GM18951 (cell line): Measurements from ENCODE around the gene MED14.

Experiments
- POLR2A ChIP-seq: IDR thresholded peaks from 4 replicates; pipeline ENCODE4 v1.6.1; 2011; ENCODE audit warnings: mild to moderate bottlenecking; ENCODE audit not compliant: insufficient read length, insufficient read depth; ENCODE audit errors: extremely low read depth
- in situ Hi-C: fragments of 300-500 bp; cut with MboI; formaldehyde crosslinking; loops from one replicate; pipeline ENCODE4 v1.12.0; 2022; ENCODE audit warnings: low sequenced_read_pairs, mixed read lengths, inconsistent platforms; ENCODE audit not compliant: unreplicated experiment

The MED14 gene

DNA sequence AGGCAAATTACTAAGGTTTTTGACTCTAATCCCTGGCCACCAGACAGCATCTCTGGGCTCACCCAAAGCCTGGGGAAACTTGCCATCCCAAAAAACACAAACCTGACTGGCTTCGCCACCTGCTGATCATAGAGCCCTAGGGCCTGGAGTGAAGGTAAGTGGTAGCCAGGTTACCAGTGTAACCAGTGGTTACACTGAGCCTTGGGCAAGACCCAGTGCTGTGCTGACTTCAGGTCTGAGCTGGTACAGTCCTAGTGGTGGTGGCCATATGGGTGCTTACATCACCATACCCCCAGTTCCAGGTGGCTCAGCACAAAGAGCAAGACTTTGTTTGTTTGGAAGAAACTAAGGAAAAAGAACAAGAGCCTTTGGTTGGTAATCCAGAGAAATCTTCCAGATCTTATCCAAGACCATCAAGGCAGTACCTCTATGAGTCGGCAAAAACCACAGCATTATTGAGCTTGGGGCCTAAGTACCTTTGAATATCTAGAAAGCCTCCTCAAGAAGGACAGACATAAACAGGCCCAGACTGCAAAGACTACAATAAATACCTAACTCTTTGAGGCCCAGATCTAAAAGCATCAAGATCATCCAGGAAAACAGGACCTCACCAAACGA, 13.7 kb downstream of the MED14 start:
- in situ Hi-C loops = no loop called here
- no peak for TF ChIP-seq POLR2A

DNA sequence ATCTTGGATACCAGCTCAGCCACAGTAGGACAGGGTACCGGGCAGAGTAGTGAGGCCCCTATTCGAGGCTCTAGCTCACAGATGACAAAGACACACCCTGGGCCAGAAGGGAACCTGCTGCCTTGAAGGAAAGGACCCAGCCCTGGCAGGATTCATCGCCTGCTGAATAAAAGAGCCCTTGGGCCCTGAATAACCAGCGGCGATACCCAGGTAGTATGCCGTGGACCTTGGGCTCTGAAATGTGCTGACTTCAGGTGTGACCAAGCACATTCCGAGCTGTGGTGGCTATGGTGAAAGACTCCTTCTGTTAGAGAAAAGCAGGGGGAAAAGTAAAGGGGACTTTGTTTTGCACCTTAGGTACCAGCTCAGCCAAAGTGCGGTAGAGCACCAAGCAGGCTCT, 14.6 kb downstream of the MED14 start:
- in situ Hi-C loops = no loop called here
- TF ChIP-seq POLR2A = no peak

DNA sequence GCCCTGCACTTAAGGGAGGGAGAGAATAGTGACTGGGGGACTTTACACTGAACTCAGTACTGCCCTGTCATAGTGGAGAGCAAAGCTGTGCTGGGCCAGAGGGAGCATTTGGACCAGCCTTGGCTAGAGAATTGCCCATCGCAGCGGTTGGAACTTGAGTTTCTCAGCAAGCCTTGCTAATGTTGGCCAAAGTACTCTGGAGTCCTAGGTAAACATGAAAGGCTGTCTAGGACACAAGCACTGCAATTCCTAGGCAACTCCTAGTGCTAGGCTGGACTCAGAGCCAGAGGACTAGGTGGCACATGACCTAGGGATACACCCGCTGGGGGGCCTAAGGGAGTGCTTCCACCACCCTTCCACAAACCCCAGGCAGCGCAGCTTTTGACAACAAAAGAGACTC, 15.0 kb downstream of the MED14 start:
- in situ Hi-C loops = no loop called here
- TF ChIP-seq POLR2A = no peak

DNA sequence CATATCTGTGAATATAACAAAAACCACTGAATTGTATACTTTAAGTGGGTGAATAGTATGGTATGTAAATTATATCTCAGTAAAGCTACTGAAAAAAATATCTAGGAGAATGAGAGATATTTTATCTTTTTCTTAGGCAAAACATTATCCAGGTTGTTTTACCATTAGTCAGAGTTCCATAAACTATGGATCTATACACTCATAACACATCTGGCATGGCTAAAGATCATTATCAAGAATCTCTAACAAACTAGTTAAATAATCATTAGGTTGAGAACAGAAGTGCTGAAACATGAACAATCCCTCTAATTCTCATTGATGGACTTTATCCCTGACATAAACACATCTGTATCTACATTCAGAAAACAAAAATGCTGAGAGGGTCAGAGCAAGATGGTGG, 15.6 kb downstream of the MED14 start:
- in situ Hi-C loops = no loop called here
- no peak for TF ChIP-seq POLR2A

DNA sequence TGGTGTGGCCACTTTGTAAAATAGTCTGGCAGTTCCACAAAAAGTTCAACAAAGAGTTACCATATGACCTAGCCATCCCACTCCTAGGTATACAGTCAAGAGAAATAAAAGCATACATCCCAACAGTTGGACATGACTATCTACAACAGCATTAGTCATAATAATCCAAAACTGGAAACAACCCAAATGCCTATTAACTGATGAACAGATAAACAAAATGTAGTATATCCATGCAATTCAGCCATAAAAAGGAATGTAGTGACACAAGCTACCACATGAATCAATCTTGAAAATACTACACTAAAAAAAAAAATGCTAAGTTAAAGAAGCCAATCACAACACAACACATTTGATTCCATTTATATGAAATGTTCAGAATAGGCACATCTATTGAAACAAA, 16.1 kb downstream of the MED14 start:
- TF ChIP-seq POLR2A = no peak
- in situ Hi-C loops = no loop called here

DNA sequence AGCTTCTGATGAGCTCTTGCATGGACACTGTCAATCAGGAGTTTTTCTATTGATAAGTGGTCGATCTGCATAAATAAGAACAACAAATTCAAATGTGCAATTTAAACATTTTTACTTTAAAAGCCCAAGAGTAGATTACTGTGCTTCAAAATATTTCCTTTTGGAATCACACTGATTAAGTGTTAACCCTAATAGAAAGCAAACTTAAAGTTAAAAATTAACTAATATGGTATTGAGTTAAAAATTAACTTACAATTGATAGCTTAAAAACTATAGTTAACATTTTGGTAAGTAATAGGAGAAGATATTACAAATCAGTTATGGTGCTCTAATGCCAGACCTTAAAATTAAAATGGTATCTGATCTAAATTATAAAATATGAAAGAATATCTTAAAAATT, 25.9 kb downstream of the MED14 start:
- in situ Hi-C loops = no loop called here
- TF ChIP-seq POLR2A = no peak

DNA sequence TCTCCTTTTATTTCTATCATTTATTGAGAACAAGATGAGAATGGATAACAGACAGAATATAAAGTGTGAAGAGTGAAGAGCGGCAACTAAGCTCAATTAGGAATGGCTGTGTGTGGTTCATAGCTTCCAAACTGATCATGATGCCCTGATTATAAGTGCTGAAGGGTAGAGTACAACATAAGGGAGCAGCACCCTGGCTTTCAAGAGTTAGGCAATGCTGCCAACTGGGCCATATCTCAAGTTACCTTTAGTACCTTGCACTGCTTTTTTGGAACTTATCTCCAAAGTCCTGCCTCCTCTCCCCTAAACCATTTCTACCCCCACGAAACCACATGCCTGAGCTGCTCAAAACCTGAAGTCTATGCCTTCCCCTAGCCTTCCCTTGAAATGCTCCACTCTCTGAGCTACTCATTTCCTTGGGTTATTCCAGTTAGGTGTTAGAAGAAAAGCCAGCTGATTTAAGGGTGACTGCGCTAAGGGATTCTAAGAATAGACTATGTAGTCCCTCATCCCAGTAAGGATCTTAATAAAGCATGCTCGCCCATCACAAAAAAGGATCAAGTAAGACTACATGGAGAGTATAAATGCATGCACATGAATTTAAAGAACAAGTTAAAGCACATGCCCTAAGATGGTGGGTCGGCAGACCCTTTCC, 29.6 kb downstream of the MED14 start:
- in situ Hi-C loops = no loop called here
- no peak for TF ChIP-seq POLR2A

DNA sequence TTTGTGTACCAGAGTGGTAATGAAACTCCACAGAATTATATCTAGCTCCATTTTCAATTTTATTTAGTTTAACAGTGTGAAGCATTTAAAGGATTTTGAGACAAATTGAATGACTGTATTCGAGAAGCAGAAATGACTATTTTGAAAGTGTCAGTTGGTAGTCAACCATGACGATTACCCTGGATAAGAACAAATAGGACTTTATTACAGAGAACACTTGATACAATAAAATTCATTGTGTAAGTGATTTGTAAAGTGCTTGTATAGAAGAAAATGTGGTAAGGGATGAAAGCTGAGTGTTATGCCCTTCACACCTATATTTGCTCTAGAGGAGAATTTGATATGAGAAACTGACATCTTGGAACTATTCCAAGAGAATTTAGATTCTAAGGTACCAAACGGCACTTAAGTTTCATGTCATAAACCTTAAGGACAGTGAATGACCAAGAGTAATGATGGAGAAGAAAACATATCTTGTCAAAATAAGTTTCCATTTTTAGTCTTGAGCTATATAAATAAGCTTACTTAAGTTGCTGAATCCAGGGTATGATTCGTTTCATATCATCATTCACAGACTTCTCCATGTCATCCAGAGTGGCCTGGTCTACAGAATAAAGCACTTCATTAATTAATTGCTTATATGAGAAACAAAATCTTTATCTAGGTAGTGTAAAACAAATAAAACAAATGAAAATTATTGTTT, 34.6 kb downstream of the MED14 start:
- no peak for TF ChIP-seq POLR2A
- in situ Hi-C loops = no loop called here

DNA sequence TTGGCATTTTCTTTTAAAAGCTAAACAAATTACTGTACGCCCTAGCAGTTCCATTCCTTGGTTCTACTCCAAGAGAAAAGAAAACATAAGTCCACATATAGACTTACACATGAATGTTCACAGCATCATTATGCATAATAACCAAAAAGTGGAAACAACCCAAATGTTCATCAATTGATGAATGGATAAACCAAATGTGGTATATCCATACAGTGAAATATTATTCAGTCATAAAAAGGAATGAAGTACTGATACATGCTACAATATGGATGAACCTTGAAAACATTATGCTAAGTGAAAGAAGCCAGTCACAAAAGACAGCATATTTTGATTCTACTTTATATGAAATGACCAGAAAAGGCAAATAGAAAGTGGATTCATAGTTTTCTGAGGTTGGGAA, 36.5 kb downstream of the MED14 start:
- in situ Hi-C loops = no loop called here

DNA sequence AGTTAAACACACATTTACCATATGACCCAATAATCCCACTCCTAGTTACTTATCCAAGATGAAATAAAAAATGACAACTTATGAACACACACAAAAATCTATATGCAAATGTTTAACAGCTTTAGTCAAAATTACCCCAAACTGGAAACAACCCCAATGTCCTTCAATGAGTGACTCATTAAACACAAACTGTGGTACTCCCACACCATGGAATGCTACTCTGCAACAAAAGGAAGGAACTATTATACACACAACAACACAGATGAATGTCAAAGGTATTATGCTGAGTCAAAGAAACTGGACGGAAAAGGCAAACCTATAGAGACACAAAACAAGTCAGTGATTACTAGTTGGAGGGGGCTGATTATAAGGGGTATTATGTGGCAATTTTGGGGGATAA, 40.5 kb downstream of the MED14 start:
- TF ChIP-seq POLR2A = no peak
- in situ Hi-C loops = no loop called here

More for the DNA sequence above, 36.5 kb downstream of the MED14 start:
- TF ChIP-seq POLR2A = no peak

DNA sequence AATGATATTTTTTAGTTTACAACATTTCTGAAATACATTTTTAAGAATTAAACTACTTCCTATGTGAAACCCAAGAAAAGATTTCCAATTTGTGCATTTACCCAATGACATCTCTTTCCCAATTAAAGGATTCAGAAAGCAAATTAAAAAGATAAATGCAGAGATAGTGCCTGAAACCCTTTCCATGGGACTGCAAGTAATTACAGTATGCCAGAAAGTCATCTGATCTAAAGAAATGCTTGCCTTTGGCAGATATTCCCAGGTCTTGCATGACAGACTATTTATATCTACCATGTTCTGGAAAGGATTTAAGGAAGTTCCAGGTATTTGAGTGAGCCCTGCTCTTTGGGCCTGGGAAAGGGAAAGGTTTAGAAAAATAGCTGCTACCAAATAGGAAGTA, 46.4 kb downstream of the MED14 start:
- in situ Hi-C loops = no loop called here
- no peak for TF ChIP-seq POLR2A

DNA sequence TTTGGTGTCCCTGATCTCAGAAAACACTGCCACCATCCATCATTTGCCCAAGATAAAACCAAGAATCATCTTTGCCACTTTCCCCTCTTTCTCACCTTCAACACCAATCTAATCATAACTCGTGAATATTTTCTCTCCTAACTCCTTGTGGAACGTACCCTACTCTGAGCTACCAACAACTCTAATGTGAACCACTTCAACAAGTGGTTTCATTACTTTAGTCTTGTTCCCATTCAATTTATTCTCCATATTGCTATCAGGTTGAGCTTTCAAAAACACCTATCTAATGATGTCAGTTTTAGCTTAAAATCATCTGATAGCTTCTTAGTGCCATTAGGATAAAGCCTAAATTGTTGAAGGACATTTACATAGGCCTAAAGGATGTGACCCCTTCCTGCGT, 48.2 kb downstream of the MED14 start:
- no peak for TF ChIP-seq POLR2A
- in situ Hi-C loops = no loop called here

DNA sequence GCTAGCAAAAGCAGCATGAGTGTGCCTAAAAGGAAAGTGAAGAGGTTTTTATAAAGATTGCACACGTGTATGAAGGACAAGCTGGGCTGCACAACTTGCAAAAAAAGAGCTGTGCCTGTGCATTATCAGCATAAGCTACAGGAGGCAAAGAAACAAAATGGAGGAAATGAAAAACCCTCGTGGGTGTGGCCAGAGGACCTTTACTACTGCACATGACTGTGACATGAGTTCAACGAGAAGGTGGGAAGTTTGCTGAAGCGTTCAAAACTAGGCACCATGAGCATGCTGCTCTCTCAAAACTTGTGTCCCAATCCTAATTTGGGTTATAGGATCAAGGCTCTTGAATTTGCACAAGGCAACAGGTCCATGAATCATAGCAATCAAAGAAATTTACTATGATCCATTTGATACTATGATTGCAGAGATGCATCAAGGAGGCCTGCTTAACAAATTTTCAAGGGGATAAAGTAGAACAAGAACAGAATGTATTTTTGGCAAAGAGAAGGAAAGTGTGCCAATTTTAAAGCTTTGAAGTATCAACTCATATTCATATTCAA, 49.9 kb downstream of the MED14 start:
- in situ Hi-C loops = no loop called here
- TF ChIP-seq POLR2A = no peak

DNA sequence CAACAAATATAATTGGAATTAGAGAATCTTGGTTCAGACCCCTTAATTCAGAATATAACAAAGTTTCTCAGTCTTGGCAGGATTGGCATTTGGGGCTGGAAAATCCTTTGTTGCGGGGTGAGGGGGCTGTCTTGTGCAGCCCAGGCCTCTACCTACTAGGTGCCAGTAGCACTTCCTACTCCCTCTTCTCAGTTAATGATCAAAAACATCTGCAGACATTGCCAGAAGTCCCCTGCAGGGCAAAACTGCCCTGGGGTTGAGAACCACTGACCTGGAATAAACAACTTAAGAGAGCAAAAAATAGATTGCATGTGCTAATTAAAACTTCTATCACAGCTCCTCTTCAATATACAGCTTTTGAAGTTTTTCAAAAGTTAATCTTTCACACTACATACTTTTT, 51.2 kb downstream of the MED14 start:
- in situ Hi-C loops = no loop called here
- TF ChIP-seq POLR2A = no peak
